GM18508 (cell line): ENCODE data around the gene MCF2L.
"Not testable (repeated sequence)": the region's sequence is repeated elsewhere in the genome, so short reads cannot be mapped to it uniquely, and the experiment has no call there.

Experiments used
- ATAC-seq: cut with Tn5 transposase; IDR thresholded peaks from one replicate; pipeline ENCODE4 v1.9.1; 2021; ENCODE audit warnings: moderate number of reproducible peaks; ENCODE audit not compliant: insufficient read depth, unreplicated experiment

The MCF2L gene

DNA sequence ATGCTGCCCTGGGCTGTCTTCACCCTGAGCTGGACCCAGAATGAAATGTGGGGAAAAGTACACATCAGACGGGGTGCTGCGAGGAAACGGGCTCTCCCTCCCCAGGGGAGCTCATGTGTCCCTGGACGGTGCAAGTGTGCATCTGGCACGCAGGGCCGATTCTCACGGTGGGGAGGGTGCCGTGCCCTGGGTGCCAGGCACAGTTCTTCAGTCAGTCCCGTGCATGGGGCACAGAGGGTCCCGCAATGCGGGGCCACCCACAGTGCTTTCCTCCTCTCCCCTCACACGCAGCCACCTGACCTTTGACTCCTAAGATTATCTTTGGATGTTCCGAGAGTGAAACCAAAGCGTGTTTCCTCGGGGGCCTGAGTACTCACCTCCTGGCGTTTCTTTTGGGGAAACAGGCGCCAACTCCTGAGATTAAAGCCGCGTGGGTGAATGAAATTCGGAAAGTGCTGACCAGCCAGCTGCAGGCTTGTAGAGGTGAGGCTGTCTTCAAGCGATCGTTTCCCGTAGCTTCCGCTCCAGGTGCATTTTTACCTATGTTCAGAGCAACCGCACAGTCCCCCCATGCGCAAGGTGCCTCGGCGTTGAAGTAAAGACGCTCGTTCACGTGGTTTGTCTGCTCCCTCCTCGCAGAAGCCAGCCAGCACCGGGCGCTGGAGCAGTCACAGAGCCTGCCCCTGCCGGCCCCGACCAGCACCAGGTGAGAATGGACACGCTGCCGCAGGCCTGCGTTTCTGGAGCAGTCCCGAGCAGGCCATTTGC is 119.1 kb downstream of the MCF2L start:
- no peak for ATAC-seq

DNA sequence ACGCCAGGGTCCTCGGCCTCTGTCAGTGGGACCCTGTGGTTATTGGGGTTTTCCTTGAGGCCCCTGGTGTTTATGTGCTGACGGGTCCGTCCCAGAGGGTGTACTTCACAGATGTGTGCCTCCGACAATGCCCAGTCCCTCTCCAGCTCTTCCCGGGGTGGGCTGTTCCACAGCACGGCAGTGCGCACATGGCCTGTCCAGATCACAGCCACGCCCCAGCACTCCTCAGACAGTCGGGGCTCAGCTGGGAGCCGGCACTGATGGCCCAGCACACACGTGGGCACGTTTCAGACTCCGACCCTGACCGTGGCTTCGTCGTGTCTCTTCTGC is 119.6 kb downstream of the MCF2L start:
- no peak for ATAC-seq

DNA sequence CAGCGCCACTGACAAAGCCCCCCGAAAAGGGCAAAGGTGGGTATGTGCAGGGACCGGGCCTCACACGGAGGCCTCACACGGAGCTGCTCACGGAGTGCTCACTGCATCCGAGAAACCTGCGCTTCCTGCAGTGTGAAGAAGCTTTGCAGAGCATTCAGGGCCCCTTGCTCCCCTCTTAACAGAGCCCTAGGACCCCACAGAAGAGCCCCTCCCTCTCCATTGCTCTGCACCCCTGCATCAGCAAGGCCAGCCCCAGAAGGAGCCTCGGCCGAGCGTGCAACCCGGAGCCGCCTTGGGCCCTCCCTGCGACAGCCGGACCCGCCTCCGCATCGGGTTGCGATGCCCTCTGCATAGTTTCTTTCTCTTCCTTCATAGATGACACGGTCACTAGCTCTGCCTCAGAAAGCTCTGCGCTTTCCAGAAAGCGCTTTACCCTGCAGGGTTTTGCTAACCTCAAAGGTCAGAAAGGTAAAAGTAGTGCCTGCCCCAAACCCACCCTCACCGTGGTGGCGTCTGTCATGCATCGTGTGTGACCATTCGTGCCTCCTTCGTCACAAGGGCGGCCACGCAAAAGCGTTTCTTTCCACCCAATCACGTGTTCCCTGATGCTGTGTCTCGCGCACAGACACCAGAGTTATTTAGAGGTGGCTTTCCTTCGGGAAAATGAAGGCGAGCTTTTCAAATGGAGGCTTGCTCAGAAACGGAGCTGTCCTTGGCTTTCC is 120.8 kb downstream of the MCF2L start:
- no peak for ATAC-seq

DNA sequence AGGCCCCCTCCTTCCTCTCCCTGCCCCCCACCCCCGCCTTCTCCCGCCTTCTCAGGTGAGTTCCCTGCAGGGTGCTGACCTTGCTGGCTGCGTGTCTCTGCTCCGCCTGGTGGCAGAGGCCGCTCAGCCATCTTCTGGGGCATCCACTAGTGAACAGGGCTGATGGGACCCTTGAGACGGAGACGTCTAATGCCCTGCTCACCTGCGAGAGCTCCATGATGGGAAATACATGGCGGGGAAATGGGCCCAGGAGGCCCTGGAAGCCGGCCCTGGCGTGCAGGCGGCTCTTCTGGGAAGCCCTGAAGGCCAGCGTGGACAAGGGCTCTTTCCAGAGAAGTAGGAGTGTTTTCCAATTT is 121.4 kb downstream of the MCF2L start:
- ATAC-seq = no peak

DNA sequence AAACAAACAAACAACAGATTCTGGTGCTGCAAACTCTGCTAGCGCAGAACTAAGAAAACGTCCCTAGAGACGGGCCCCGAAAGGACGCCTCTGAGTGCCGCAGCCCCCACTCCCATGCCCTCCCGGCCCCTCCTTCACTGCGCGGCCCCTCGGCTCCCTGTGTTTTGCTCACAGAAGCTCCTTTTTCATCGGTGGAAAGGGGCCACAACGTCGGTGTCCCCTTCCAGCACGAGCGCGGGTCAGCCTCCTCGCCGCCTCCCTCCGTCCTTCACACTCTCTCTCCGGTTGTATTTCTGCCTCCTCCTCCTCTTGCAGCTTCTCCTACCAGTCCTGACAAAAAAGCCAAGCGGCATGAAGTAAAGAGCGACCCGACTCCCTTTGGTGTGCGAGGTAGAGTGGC is 121.8 kb downstream of the MCF2L start:
- no peak for ATAC-seq

DNA sequence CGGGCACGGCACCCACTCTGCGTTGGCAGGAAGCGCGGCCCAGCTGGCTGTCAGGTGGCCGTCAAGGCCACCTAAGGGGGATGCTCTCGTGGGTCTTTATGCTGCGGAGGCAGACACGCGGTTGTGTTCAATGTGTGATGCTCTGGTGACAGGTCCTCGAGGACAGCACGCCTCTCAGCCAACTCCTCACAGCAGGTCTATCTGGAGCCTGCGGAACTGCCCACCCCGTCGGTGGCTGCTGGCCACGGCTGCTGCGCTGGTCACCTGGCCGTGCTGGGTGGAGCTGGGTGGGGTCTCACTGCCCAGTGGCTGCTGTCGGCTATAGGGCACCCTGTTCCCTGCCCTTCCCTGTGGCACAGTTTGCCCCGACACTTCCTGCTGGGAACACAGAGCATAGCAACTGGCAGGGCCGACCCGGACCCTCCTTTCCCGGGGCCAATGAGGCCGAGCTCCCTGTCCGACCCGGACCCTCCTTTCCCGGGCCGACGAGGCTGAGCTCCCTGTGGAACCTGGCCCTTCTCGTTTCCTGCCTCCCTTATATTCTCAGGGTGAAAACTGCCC is 122.3 kb downstream of the MCF2L start:
- no peak for ATAC-seq

DNA sequence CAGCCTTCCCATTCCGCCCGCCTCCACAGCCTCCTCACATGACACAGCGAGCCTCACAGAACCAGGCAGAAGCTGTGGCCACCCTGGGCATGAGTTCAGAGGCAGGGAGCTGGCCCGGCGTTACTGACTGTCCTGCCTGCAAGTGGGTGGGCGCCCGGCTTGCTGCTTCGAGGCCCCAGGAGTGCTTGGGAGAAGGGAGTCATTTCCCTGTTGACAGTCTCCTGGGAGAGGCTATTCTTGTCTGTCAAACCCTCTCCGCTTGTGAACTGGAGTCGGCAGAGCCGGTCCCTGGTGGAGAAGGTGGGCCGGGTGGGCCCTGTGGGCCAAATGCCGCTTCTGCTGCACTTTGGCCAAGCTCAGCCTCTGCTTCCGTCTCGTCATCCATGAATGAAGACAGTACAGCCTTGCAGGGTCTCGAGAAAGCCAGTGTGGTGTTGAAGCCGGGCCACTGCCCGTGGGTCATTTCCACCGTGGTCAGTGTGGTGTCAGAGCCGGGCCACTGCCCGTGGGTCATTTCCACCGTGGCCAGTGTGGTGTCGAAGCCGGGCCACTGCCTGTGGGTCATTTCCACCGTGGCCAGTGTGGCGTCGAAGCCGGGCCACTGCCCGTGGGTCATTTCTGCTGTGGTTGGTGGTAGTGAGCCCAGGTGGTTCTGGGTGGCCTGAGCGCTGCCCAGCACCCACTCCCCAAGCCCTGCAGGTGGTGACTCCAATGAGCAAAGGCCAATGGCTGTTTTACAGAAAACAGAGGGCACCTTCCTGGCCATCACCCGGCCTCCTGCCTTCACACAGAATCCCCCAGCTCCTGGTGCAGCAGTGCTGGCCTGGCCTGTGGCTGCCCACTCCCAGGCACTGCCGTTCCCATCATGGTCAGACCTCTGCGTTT is 123.1 kb downstream of the MCF2L start:
- no peak for ATAC-seq

DNA sequence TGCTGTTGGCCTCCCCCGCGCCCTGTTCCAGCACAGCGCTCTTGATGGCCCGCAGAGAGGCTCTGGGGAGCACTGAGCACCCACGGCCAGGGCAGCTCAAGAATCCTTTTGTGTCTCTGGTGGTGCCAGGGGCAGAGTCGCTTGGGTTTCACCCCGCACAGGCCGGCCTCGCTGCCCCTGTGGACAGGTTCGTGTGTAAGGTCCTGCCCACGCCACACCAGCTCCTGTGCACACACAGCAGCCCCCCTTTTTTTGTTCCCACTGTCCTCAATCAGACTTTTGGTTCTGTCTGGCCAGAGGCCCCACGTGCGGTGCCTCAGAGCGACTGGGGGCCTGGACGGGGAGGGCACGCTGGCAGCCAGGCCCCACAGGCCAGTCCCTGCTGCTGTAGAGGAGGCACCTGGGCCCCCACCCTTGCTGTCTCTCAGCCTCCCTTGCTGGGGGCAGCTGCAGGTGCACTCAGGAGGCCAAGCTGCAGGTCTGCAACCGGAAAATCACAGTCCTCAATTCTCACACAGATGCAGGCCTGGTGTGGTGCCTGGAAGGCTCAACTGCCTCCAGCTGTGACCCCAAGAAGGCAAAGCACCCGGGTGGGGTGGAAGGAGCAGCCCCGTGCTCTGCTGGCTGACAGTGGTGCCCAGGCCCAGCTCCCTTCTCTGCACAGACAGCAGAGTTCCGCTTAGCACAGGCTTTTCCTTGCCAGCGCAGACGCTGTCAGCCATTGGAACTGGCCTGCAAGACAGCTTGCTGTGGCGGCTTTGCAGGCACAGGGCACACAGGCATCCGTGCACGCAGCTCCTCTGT is 124.0 kb downstream of the MCF2L start:
- ATAC-seq = no peak

DNA sequence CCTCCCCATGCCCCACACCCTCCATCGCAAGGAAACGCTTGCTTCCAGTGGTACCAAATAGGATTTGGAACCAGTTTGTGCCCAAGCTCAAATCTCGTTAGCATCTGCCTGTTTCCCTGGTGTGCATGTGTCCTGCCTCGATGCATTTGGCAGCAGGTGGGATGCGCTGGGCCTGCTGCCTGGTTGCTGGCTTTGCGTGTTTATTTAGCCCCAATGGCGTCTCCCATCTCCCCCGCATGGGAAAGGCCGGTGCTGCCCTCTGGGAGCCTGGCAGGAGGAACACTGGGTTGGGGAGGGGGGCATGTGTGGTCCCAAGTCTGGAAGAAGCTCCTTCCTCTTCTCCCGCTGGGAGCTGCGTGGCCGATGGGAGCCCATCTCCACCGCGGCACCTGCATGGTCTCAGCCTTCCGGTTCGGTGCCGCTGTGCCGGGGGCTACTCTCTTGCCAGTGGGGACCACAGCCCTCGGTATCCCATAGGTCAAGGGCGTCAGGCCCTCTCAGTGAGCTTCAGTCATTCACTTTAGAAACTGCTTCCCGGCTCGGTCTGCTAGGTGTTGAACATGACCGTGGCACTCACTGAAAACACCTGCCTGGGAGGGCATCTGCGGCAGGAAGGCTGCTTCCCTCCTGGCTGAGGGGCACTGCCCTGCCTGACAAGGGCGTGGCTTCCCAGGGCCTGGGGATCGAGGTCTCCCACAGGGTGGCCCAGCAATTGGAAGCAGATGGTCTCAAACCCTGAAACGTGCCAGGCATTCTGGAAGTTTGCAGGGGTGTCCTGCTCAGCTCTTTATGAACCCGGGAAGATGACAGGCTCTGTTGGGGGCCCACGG is 124.8 kb downstream of the MCF2L start:
- ATAC-seq = no peak

DNA sequence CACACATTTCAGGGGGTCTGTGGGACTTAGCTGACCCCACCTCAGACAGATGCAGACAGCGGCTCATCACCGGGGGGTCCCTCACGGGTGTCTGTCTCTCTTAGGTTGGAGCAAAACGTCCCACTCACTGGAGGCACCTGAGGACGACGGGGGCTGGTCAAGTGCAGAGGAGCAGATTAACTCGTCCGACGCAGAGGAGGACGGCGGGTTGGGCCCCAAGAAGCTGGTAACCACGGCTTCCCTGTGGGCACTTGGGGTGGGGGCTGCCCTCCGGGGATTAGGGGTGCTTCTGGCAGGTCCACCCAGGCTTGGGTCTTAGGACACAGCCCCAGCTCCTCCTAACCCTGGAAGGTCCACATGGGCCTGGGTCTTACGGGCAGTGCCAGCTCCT is 125.4 kb downstream of the MCF2L start:
- ATAC-seq = no peak

DNA sequence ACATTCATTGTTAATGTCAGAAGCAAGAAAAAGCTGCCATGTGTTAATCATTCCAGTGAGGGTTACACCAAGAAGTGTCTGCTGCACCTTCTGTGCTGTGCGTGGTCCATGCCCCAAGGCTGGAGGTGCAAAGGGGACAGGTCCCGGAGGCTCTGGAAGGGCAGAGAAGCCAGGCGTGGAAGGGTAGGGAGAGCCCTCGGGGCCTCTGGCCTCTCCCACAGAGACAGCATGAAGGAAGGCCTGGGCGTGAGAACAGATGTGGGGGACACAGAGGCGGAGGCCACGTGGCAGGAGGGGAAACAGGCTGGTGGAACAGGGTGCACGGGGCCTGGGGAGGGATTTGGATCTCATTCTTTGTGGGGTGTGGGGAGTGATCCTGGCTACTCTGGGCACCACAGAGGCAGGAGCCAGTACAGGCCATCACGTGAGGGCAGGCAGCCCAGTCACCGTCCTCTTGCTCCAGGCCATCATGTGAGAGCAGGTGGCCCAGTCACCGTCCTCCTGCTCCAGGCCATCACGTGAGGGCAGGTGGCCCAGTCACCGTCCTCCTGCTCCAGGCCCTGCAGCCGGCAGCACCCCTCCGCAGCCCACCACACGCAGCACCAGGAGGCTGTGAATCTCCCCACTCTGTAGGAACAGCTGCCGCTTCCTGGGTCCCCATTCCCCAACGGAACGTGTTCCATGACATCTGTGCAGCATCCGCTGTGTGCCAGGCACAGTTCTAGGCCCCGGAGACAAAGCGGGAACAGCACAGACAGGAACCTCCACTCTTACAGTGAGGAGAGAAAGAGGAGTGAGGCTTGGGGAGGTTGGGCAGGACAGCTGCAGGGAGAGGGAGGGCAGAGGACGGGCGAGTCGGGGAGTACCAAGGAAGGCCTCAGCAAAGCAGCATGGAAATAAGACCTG is 126.4 kb downstream of the MCF2L start:
- ATAC-seq = no peak

DNA sequence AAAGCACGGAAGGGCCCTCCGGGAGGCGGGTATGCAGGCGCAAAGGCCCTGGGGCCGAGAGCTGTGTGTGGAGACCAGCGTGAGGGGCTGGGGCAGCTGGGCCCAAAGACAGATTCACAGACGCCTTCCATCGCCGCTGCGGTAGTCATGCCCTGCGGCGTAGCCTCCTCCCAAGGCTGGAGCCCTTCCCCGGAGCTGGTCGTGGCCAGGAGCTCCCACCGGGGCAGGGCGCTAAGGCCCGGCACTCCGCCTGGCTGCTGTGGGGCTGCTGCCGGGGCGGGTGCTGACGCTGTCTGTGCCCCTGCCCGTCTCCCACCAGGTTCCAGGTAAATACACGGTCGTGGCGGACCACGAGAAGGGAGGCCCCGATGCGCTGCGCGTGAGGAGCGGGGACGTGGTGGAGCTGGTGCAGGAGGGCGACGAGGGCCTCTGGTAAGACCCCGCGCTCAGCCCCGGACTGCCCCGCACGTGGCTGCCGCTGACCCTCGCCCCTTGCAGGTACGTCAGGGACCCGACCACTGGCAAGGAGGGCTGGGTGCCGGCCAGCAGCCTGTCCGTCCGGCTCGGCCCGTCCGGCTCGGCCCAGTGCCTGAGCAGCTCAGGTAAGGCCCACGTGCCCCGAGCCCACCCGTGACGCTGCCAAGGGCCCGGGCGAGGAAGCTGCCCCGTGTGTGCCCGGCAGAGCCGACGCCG is 127.2 kb downstream of the MCF2L start:
- no peak for ATAC-seq

DNA sequence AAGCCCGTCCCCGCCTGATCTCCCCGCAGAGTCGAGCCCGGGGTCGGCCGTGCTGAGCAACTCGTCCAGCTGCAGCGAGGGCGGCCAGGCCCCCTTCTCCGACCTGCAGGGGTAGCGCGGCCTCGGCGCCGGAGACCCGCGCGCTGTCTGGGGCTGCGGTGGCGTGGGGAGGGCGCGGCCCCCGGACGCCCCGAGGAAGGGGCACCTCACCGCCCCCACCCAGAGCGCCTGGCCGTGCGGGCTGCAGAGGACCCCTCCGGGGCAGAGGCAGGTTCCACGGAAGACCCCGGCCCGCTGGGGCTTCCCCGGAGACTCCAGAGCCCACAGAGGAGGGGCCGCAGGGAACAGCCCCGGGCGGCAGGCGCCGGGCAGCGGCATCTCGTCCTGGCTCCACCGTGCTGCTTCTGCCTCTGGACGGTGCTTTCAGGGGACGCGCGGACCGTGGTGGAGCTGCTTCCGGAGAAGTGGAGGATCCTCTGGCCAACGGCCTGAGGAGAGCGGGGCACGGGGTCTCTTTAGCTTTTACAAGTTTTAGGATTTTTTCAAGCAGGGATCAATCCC is 127.8 kb downstream of the MCF2L start:
- ATAC-seq = no peak

DNA sequence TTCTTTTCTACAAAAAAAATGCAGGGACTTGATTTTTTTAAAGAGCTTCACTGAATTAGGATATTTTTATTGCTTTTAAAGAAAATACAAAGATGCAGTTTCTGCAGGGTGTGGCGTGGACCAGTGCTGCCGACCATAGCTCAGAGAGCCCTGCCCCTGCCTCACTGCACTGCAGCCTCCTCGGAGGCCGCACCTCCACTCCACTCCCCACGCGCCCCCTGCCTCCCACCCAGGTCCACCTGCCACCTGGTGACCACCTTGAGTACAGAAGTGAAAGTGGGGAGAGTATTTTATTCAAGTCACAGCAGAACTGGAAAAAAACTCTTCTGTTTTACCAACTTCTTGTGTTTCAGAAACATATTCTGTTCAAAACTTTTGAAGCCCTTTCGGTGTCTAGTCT is 128.6 kb downstream of the MCF2L start:
- no peak for ATAC-seq

DNA sequence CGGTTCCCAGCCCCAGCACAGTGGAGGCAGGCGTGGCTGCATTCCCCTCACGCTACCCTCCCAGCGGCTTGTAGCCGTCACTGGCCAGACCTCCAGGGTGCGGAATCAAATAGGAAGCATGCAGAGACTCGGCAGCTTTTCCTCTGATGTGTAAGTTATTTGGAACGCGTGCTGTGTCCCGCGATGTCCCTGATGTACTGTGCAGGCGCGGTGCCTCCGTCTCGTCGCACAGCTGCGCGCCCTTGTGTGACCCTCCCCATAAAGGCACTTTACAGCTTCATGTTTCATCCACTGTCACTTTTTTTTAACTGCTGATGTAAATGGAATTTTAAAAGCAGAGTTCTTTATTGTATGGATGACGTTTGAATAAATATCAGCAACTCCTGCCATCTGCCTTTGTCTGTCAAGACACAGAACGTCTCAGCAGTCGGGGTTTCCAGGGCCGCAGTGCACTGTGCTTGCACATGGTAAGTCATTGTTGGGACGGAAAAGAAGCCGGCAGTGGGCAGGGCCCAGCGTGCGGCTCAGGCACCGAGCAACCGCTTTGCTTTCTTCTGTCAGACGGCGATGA is 129.2 kb downstream of the MCF2L start:
- no peak for ATAC-seq

DNA sequence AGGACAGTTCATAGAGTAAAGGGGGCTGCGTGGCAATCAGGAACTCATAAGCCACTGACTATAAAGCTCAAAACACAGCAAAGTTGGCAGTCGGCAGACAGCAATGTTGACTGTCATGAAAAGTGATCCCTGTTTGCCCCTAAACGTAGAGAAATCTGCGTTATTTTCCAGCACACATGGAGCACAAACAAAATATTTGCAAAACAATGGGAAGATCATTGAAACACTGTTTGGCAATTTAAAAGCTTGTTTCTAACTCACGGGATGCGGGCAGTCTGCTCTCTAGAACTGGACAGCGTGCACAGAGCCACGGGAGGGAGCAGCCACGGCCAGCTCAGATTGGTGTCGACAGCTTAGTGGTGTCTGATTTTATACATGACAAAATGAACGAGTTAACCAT is 130.1 kb downstream of the MCF2L start:
- ATAC-seq = no peak

DNA sequence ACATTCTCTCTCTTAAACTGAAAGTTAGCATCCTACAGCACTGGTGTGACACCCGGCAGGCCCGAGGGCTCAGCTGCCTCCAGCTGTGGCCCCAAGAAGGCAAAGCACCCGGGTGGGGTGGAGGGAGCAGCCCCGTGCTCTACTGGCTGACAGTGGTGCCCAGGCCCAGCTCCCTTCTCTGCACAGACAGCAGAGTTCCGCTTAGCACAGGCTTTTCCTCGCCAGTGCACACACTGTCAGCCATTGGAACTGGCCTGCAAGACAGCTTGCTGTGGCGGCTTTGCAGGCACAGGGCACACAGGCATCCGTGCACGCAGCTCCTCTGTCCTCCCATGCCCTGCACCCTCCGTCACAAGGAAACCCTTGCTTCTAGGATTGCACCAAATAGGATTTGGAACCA is 133.3 kb downstream of the MCF2L start:
- not testable (repeated sequence) for ATAC-seq
